Calu3 (cell line): ENCODE measurements around the gene SPANXN2. TPM values are rescaled to one million over a fixed set of nuclear protein-coding genes. Genes with fewer than 3 reads are reported as not detected.

ENCODE experiments used
- BruUV-seq: library from RNA; stranded (reverse); fragments of 400-500 nt; replicated peaks from 2 replicates; lab custom pipeline; 2021; lab: Mats Ljungman, UMichigan
- CTCF ChIA-PET: fragments of 300-600 bp; sonication (Branson Sonifier 250); formaldehyde crosslinking; loops from one replicate; lab custom pipeline; 2022; ENCODE audit warnings: antibody characterized with exemption; lab: Charles Lee
- DNase-seq: peaks from one replicate; pipeline ENCODE4 v3.0.0; 2022
- H3K27ac Mint-ChIP-seq: one replicate; pipeline ENCODE4 v1.8.0; 2022; ENCODE audit warnings: mixed read lengths; ENCODE audit not compliant: unreplicated experiment
- H3K27me3 Mint-ChIP-seq: one replicate; pipeline ENCODE4 v1.8.0; 2022; ENCODE audit warnings: mixed read lengths; ENCODE audit not compliant: unreplicated experiment
- H3K36me3 Mint-ChIP-seq: one replicate; pipeline ENCODE4 v1.8.0; 2022; ENCODE audit warnings: mild to moderate bottlenecking, moderate library complexity, mixed read lengths; ENCODE audit not compliant: insufficient read depth, unreplicated experiment
- H3K4me1 Mint-ChIP-seq: one replicate; pipeline ENCODE4 v1.8.0; 2022; ENCODE audit warnings: mild to moderate bottlenecking, low read depth, mixed read lengths; ENCODE audit not compliant: unreplicated experiment
- H3K4me3 Mint-ChIP-seq: one replicate; pipeline ENCODE4 v1.8.0; 2022; ENCODE audit warnings: mild to moderate bottlenecking, low read depth, moderate library complexity, mixed read lengths; ENCODE audit not compliant: unreplicated experiment
- H3K9me3 Mint-ChIP-seq: one replicate; pipeline ENCODE4 v1.8.0; 2022; ENCODE audit warnings: low read depth, mixed read lengths; ENCODE audit not compliant: unreplicated experiment
- intact Hi-C: fragments of 100-400 bp; cut with micrococcal nuclease; formaldehyde crosslinking; loops from one replicate; pipeline ENCODE4 v1.10.0; 2022; ENCODE audit not compliant: unreplicated experiment
- total RNA-seq: library from RNA; stranded (reverse); gene quantifications from 2 replicates; pipeline ENCODE4 v1.2.3, GENCODE V29; 2022
- TF ChIP-seq, protein P1 (sequence below): fragments of 200-600 bp; IDR thresholded peaks from one replicate; pipeline ENCODE4 v1.8.0; 2022; ENCODE audit warnings: antibody characterized with exemption; ENCODE audit not compliant: unreplicated experiment

The SPANXN2 gene
- total RNA-seq, 1 experiment from 2014 or later = not detected

DNA sequence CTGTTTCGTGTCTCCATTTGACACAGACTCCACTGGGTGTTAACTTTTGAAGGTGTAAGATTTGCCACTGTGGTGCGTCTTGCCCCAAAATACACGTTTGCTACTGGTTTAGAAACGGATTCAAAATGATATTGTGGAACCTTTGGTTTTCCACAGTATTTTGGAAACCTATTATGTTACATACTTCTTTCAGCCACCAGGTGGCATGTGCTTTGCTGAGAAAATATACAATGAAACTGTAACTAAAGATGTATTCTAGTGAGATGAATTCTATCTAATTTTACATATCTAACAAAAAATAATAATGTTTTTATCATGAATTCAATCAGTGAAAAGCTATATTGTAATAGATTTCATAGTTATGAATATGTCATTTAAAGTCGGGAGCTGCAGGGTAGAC lies 56.2 kb downstream of the SPANXN2 start:
- no TSS peak for BruUV-seq
- Mint-ChIP-seq H3K27me3 (no peaks in the 10 kb centered on the region), H3K9me3 (no peaks in the 10 kb centered on the region), H3K27ac (no peak overlapping the region), H3K4me1 (no peaks in the 10 kb centered on the region), H3K36me3 (no peaks in the 10 kb centered on the region), H3K4me3 (no peak overlapping the region)
- TF ChIP-seq, protein P1, sequence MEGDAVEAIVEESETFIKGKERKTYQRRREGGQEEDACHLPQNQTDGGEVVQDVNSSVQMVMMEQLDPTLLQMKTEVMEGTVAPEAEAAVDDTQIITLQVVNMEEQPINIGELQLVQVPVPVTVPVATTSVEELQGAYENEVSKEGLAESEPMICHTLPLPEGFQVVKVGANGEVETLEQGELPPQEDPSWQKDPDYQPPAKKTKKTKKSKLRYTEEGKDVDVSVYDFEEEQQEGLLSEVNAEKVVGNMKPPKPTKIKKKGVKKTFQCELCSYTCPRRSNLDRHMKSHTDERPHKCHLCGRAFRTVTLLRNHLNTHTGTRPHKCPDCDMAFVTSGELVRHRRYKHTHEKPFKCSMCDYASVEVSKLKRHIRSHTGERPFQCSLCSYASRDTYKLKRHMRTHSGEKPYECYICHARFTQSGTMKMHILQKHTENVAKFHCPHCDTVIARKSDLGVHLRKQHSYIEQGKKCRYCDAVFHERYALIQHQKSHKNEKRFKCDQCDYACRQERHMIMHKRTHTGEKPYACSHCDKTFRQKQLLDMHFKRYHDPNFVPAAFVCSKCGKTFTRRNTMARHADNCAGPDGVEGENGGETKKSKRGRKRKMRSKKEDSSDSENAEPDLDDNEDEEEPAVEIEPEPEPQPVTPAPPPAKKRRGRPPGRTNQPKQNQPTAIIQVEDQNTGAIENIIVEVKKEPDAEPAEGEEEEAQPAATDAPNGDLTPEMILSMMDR = no peak
- no peak for DNase-seq
- intact Hi-C loops = loop anchor here (1.0 kb wide), 1 partner anchor 1527 kb away; no protein-coding TSS in a partner anchor
- CTCF ChIA-PET = no interaction called here

DNA sequence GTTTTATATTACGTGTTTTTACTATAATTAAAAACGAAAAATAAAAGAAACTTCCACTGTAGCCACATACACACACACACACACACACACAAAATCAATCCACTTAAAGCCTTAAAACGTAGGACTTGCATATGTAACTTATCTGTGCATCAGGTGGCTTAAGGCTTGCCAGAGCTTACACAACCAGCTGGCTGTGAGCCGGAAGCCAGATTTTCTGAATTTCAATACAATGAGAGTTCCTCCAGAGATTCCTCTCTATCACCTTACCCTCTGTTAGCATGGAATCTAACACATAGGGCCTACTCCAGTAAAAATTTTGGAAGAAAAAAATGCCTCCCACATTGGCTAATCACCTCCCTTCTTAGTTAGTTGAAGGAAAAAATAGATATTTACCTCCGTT lies 56.8 kb downstream of the SPANXN2 start:
- CTCF ChIA-PET = no interaction called here
- intact Hi-C loops = loop anchor here (1.0 kb wide), 1 partner anchor 1528 kb away; no protein-coding TSS in a partner anchor
- Mint-ChIP-seq H3K27ac (no peak overlapping the region), H3K9me3 (no peaks in the 10 kb centered on the region), H3K36me3 (no peaks in the 10 kb centered on the region), H3K4me3 (no peak overlapping the region), H3K4me1 (no peaks in the 10 kb centered on the region), H3K27me3 (no peaks in the 10 kb centered on the region)
- TF ChIP-seq, protein P1 = no peak
- no peak for DNase-seq
- no TSS peak for BruUV-seq

Other genes with a start within 250 kb of the SPANXN2 start
- gene SPANXN3, start 203.3 kb downstream of the SPANXN2 start, total RNA-seq = not detected in 2 replicates
- not detected in 2 replicates for gene SLITRK4, start 84.7 kb downstream of the SPANXN2 start, total RNA-seq
- not detected in 2 replicates for gene UBE2NL, start 163.3 kb upstream of the SPANXN2 start, total RNA-seq